ENCODE results near the gene DENND2D.

DENND2D gene

GRCh38 chr1:111174070-111174469, 26.4 kb downstream of the DENND2D start:
- DNase-seq, result no peak

GRCh38 chr1:111172463-111172862, 28.0 kb downstream of the DENND2D start:
- DNase-seq, result no peak

- DNase-seq, result no peak
Measured at GRCh38 chr1:111164151-111164550, 36.3 kb downstream of the DENND2D start.

GRCh38 chr1:111163363-111163762, 37.1 kb downstream of the DENND2D start:
- no peak for DNase-seq

GRCh38 chr1:111162488-111162880, 38.0 kb downstream of the DENND2D start:
- DNase-seq, result no peak

GRCh38 chr1:111161843-111162487, 38.5 kb downstream of the DENND2D start:
- no peak for DNase-seq

- no peak for DNase-seq
Measured at GRCh38 chr1:111157431-111157830, 43.0 kb downstream of the DENND2D start.

GRCh38 chr1:111154021-111154999, 46.1 kb downstream of the DENND2D start:
- no peak for DNase-seq

GRCh38 chr1:111151838-111152237, 48.6 kb downstream of the DENND2D start:
- DNase-seq, result no peak

- DNase-seq, result no peak
Measured at GRCh38 chr1:111148376-111148881, 52.0 kb downstream of the DENND2D start.

GRCh38 chr1:111147948-111148347, 52.5 kb downstream of the DENND2D start:
- DNase-seq, result no peak

GRCh38 chr1:111145963-111146768, 54.3 kb downstream of the DENND2D start:
- no peak for DNase-seq

- no peak for DNase-seq
Measured at GRCh38 chr1:111145542-111145941, 54.9 kb downstream of the DENND2D start.

- DNase-seq, result no peak
Measured at GRCh38 chr1:111142356-111142975, 58.0 kb downstream of the DENND2D start.

- DNase-seq, result no peak
Measured at GRCh38 chr1:111141245-111142220, 58.9 kb downstream of the DENND2D start.

- DNase-seq, result no peak
Measured at GRCh38 chr1:111140680-111140967, 59.8 kb downstream of the DENND2D start.

- peak; percentile 51 to 85 (median 68) for DNase-seq
Measured at GRCh38 chr1:111139956-111140679, 60.3 kb downstream of the DENND2D start, which contains the start of the genes CEPT1 and DRAM2. Gene CEPT1 (plus strand): TSS chr1:111140223. CDS start chr1:111147715, 7,492 bp downstream. Gene DRAM2 (minus strand): TSS chr1:111140093. CDS start chr1:111131554, 8,539 bp downstream.

GRCh38 chr1:111139324-111139955, 61.0 kb downstream of the DENND2D start:
- DNase-seq, result peak in 2 of 4 experiments; percentile 35 to 51

Data from activated naive CD4-positive, alpha-beta T cell (primary cell).